SK-N-MC (cell line): ENCODE results near the gene FAS.

ENCODE experiments used
- EZH2 ChIP-seq: fragments of 200-600 bp; sonication (generic); IDR thresholded peaks from one replicate; pipeline ENCODE4 v1.6.1; 2017; ENCODE audit warnings: antibody characterized with exemption
- FOXP2 ChIP-seq: optimal IDR thresholded peaks from 2 replicates; pipeline ENCODE3; 2011; ENCODE audit warnings: mild to moderate bottlenecking, moderate library complexity; ENCODE audit not compliant: insufficient read depth; ENCODE audit errors: extremely low read length, control extremely low read depth
- POLR2AphosphoS5 ChIP-seq: IDR thresholded peaks from 2 replicates; pipeline ENCODE4 v1.6.1; 2012; ENCODE audit warnings: mild to moderate bottlenecking, low read depth, low read length, borderline replicate concordance

DNA sequence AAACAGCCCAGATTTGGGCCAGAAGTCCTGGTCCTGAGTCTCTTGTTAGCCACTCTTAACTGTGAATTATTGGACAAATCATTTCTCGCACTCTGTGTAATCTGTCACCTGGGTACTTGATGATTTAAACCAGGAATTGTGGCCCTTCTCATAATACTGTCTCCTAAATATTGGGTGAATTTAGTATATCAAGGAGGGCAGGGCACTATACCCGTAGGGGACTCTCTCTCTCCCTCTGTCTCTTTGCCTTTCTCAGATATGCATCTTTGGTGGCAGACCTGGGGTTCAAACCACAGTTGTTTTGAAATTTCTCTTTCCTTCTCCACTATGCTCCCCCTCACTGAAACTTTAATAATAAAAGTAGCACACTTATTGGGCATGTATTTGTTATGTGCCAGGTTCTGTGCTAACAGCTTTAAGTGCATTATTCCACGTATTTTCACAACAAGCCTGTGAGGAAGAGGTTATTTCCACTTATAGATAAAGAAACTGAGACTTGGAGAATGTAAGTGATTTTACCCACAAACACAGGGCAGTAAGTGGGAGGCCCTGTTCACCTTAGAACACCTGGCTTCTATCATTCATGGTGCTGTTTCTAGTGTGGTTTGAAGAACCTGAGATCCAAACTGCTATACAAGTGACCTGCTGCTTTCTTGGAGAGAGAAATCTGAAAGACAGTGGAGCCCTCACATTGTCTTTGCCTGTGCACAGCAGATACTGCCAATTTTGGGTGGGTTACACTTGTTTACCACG lies 11.8 kb downstream of the FAS start:
- TF ChIP-seq EZH2 (no peak), POLR2AphosphoS5 (no peak), FOXP2 (no peak)
